ENCODE results near the gene ZNF667.

The ZNF667 gene

DNA sequence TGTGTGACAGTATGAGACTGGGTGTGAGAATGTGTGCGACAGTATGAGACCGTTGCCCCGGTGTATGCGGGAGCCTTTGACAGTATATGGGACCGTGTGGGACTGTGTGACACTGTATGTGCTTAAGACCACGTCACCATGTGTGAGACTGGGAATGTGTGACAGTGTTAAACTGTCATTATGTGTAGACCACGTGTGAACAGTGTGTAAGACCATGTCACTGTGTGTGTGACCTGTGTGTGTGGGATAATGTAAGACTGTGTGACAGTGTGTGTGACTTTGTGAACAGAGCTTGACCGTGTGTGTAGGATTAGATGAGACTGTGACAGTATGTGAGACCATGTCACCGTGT lies 72.5 kb downstream of the ZNF667 start:
- TF ChIP-seq, protein P1, sequence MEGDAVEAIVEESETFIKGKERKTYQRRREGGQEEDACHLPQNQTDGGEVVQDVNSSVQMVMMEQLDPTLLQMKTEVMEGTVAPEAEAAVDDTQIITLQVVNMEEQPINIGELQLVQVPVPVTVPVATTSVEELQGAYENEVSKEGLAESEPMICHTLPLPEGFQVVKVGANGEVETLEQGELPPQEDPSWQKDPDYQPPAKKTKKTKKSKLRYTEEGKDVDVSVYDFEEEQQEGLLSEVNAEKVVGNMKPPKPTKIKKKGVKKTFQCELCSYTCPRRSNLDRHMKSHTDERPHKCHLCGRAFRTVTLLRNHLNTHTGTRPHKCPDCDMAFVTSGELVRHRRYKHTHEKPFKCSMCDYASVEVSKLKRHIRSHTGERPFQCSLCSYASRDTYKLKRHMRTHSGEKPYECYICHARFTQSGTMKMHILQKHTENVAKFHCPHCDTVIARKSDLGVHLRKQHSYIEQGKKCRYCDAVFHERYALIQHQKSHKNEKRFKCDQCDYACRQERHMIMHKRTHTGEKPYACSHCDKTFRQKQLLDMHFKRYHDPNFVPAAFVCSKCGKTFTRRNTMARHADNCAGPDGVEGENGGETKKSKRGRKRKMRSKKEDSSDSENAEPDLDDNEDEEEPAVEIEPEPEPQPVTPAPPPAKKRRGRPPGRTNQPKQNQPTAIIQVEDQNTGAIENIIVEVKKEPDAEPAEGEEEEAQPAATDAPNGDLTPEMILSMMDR (IDR thresholded peaks at IDR 0.05), result no peak

DNA sequence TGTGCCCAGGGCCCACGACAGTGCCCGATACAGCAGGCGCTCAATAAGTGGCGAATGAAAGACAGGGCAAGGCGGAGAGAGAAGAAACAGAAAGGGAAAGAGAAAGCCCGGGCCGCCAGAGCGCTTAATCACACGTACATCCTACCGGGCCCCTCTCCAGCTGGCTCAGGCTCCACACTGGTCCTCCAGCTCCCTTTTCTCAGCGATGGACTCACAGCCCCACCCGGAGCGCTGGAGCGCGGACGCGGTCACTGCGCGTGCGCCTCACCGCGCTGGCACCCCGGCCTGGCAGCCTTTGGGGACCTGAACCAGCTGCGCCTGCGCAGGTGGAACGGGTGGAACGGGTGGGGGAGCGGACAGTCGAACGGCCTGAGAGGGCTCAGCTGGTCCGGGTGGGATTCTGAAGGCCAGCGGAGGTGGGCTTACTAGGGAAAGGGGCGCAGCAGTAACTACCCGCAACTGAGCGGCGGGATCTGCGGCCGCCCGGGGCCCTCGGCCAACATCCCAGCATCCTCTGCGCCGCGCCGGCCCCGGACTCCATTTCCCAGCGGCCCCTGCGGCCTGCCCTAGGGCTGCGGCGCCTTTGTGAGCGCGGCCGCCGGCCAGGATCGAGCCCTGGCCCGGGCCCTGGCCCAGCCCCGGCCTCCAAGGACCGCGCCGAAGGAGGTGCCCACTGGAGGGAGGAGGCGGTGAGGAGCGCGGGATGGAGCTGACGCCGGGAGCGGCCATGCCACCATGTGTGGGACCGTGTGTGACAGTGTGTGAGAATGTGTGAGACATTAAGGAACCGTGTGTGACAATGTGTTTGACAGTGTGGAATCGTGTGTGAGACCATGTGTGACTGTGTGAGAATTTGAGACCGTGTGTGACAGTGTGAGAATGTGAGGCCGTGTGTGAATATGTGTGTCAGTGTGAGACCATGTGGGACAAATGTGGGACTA lies 73.1 kb downstream of the ZNF667 start, which contains the start of gene ZNF583:
Gene ZNF583 (plus strand): TSS at position 569 of the 941 bp plus-strand sequence. CDS start 2,783 bp downstream, outside the sequence.
- TF ChIP-seq, protein P1 (IDR thresholded peaks at IDR 0.05), result no peak

DNA sequence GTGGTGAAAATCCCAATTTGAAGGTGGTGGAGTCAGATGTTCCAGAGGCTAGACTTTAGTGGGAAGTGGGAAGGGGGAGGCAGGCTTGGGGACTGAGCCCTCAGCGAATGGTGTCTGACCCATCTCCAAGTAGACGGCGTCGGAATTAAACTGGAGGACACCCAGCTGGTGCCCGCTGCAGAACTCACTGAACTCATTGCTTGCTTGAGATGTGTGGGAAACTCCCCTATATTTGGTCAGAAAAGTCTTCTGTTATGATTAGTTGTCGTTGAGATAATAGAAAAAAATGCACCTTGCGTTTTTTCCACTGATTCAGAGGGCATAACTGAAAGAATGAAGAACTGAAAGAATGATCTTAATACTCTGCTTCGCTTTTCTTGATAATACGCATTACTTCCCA lies 73.9 kb downstream of the ZNF667 start:
- TF ChIP-seq, protein P1 (IDR thresholded peaks at IDR 0.05), result no peak

DNA sequence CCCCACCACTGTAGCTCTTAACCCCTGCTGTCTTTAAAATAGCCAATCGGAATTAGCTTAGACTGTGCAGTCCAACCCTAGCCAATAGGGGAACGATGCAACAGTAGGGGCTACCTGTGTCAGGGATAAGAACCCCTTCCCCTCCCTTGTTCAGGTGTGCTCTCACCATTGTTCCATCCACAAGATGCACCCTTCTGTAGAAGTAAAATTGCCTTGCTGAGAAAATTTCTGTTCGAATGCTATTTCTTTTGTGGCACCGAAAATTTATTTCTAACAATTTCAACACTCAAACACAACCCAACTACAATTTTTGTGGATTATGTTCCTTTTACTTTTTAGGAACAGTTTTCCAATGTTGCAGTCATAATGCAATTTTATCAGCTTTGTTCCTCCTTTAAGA lies 76.7 kb downstream of the ZNF667 start:
- TF ChIP-seq, protein P1 (IDR thresholded peaks at IDR 0.05), result no peak

DNA sequence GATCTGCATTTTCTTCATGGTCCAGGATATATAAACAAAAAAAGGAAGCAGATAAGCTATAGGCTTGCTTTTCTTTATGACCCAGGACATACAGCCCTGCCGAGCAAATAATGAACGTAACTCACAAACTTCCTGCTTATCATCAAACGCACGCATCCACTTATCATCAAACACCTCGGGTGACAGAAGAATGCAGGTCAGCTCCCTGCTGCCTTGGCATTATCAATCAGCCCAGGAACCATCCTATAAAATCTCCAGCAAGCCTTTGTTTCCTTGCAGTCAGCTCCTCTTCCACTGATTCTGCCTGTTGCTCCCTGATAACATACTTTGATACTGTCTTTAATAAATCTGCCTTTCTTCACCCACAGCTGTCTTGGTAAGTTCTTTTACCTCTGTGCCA lies 78.3 kb downstream of the ZNF667 start:
- TF ChIP-seq, protein P1 (IDR thresholded peaks at IDR 0.05), result no peak

DNA sequence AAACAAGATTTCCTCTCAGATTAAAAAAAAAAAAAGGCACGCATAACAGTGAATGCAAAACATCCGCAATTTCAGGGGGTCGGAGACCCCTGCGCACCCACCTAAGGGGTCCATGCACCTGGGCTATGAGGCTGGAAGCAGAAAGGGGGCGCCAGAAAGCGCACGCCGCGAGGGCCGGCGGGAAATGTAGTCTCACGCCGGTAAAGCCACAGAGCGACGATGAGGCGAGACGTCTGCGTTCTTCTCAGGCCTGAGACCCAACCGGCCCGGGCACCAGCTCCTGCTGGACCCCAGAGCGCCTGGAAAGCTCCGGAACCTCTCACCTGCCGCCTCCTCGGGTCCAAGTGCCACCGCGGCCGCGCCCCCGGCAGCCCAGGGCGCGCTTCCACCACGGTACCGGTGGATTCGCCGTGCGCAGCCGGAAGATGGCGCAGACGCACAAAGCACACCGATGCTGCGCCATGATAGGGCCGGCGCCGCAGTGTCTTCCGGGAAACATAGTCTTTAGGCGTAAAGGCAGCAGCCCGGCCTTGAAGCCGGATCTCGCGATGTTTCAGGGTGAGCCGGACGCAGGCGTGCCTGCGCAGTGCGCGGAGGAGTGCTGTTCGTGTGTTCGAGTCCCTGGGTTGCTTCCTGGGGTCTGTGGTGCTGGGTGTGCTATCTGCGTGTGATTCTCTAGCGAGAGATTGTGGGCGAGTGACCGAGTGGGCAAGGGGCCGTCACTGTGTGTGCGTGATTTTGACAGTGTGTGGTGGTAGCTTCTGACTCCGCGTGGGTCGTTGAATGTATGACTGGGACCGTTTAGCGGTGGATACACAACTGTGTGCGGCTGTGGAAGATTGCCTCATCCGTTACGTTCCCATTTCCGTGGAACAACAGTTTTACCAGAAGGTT lies 83.8 kb downstream of the ZNF667 start, which contains the start of gene ZNF582:
Gene ZNF582 (minus strand): TSS at position 416 of the 894 bp plus-strand sequence. CDS start 1,782 bp downstream, outside the sequence.
- TF ChIP-seq, protein P1 (IDR thresholded peaks at IDR 0.05), result peak; percentile 82

All from LNCAP (cell line).